Uterus (tissue), 4 donors: ENCODE results near the gene ERLIN1. TPM values are rescaled to one million over a fixed set of nuclear protein-coding genes. Genes with fewer than 3 reads are reported as not detected.

Source experiments
- DNase-seq, 2 donors: peaks; one replicate each; pipeline ENCODE4 v3.0.0-alpha.2; 2019 to 2020
- H3K27ac ChIP-seq, 2 donors: fragments of 200-600 bp; sonication (generic); 1 replicate in 1 of 2; 2 replicates in 1 of 2; pipeline ENCODE4 v1.5.1; 2016 to 2018
- H3K27me3 ChIP-seq, 2 donors: fragments of 200-600 bp; sonication (generic); one replicate each; pipeline ENCODE4 v1.5.1; 2018 to 2019; ENCODE audit warnings: control low read depth in 1 of 2
- H3K36me3 ChIP-seq, 2 donors: fragments of 200-600 bp; sonication (generic); one replicate each; pipeline ENCODE4 v1.5.1; 2019; ENCODE audit warnings: control low read depth in 1 of 2
- H3K4me1 ChIP-seq, 2 donors: fragments of 200-600 bp; sonication (generic); one replicate each; pipeline ENCODE4 v1.5.1; 2018 to 2019; ENCODE audit warnings: control low read depth in 1 of 2
- H3K4me3 ChIP-seq, 2 donors: fragments of 200-600 bp; sonication (generic); 1 replicate in 1 of 2; 2 replicates in 1 of 2; pipeline ENCODE4 v1.5.1; 2018 to 2019; ENCODE audit warnings: mild to moderate bottlenecking in 1 of 2
- H3K9me3 ChIP-seq, 2 donors: fragments of 200-600 bp; sonication (generic); one replicate each; pipeline ENCODE4 v1.5.1; 2019; ENCODE audit warnings: control low read depth in 1 of 2
- CTCF ChIP-seq, 4 experiments: fragments of 200-600 bp in 2 of 4; fragments of 450-650 bp in 2 of 4; sonication (generic) in 2 of 4; IDR thresholded peaks; one replicate each; pipeline ENCODE4 v1.5.1; 2016 to 2019; ENCODE audit warnings: antibody characterized with exemption in 4 of 4, mild to moderate bottlenecking in 2 of 4, moderate library complexity in 1 of 4
- POLR2A ChIP-seq, 2 donors: fragments of 450-650 bp; IDR thresholded peaks; one replicate each; pipeline ENCODE4 v1.6.1; 2016; ENCODE audit warnings: antibody characterized with exemption in 2 of 2, mild to moderate bottlenecking in 1 of 2, moderate library complexity in 1 of 2
- intact Hi-C: fragments of 100-400 bp; cut with DNase I; formaldehyde crosslinking; loops from one replicate; pipeline ENCODE4 v1.15.1; 2023; ENCODE audit warnings: low total_unique reads
- total RNA-seq, 4 donors: library from RNA; depleted of rRNA in 3 of 4; stranded (reverse); fragments of >200 nt in 3 of 4; gene quantifications; one replicate each; pipeline versions ENCODE4 v1.1.0 to v1.2.4, GENCODE V29; 2014 to 2023
- donor health status: DM: yes; HTN: yes; CAD: no.

ERLIN1 gene
- total RNA-seq, 4 donors from 2014 or later = 2.4 to 44.8 (median 16.7) TPM

GRCh38 chr10:100162696-100163095 lies 23.1 kb downstream of the ERLIN1 start:
- Histone ChIP-seq H3K27ac (no peak overlapping the region), H3K36me3 (no peaks in the 10 kb centered on the region), H3K4me3 (no peak overlapping the region), H3K9me3 (no peaks in the 10 kb centered on the region), H3K4me1 (no peaks in the 10 kb centered on the region), H3K27me3 (no peaks in the 10 kb centered on the region)
- no peak for DNase-seq
- TF ChIP-seq POLR2A (IDR thresholded peaks at IDR 0.05) = no peak
- TF ChIP-seq CTCF (IDR thresholded peaks at IDR 0.05) = no peak
- intact Hi-C loops = no loop called here

- DNase-seq = no peak
- intact Hi-C loops = no loop called here
These were observed 27.6 kb downstream of the ERLIN1 start for GRCh38 chr10:100158044-100158805.

GRCh38 chr10:100157156-100157555 lies 28.7 kb downstream of the ERLIN1 start:
- DNase-seq = no peak
- no peaks in the 10 kb centered on the region for H3K9me3 ChIP-seq
- TF ChIP-seq POLR2A (IDR thresholded peaks at IDR 0.05) (no peak), CTCF (IDR thresholded peaks at IDR 0.05) (no peak)
- no peaks in the 10 kb centered on the region for H3K36me3 ChIP-seq
- intact Hi-C loops = no loop called here
- no peak overlapping the region for H3K27ac ChIP-seq
- no peak overlapping the region for H3K4me3 ChIP-seq
- no peaks in the 10 kb centered on the region for H3K27me3 ChIP-seq
- H3K4me1 ChIP-seq = no peaks in the 10 kb centered on the region

More at GRCh38 chr10:100158044-100158805, 27.6 kb downstream of the ERLIN1 start:
- no peaks in the 10 kb centered on the region for H3K27me3 ChIP-seq
- no peaks in the 10 kb centered on the region for H3K4me1 ChIP-seq
- H3K27ac ChIP-seq = no peak overlapping the region
- H3K9me3 ChIP-seq = no peaks in the 10 kb centered on the region
- no peaks in the 10 kb centered on the region for H3K36me3 ChIP-seq
- no peak overlapping the region for H3K4me3 ChIP-seq
- TF ChIP-seq CTCF (IDR thresholded peaks at IDR 0.05) (no peak), POLR2A (IDR thresholded peaks at IDR 0.05) (no peak)

- no peak overlapping the region for H3K27ac ChIP-seq
- no peak overlapping the region for H3K4me3 ChIP-seq
- no peaks in the 10 kb centered on the region for H3K4me1 ChIP-seq
- no peaks in the 10 kb centered on the region for H3K36me3 ChIP-seq
- intact Hi-C loops = no loop called here
- H3K9me3 ChIP-seq = no peaks in the 10 kb centered on the region
- no peak for TF ChIP-seq CTCF (IDR thresholded peaks at IDR 0.05)
- no peak for TF ChIP-seq POLR2A (IDR thresholded peaks at IDR 0.05)
- H3K27me3 ChIP-seq = no peaks in the 10 kb centered on the region
- DNase-seq = no peak
These were observed 29.9 kb downstream of the ERLIN1 start for GRCh38 chr10:100155936-100156335.

GRCh38 chr10:100154666-100155065 lies 31.2 kb downstream of the ERLIN1 start:
- Histone ChIP-seq H3K4me3 (no peak overlapping the region), H3K27ac (no peak overlapping the region), H3K9me3 (no peaks in the 10 kb centered on the region), H3K4me1 (no peaks in the 10 kb centered on the region), H3K36me3 (no peaks in the 10 kb centered on the region), H3K27me3 (no peaks in the 10 kb centered on the region)
- no peak for DNase-seq
- no peak for TF ChIP-seq CTCF (IDR thresholded peaks at IDR 0.05)
- TF ChIP-seq POLR2A (IDR thresholded peaks at IDR 0.05) = no peak
- intact Hi-C loops = no loop called here
